SK-N-SH (cell line): Measurements from ENCODE around the gene SUCNR1. TPM values are rescaled to one million over a fixed set of nuclear protein-coding genes. Genes with fewer than 3 reads are reported as not detected.

Experiments
- CTCF ChIA-PET: fragments of 300-600, 350-600 bp; formaldehyde crosslinking; extraction: SDS; loops from one replicate; lab custom pipeline; 2021; lab: Yijun Ruan, JAX
- POLR2A ChIA-PET: fragments of 350-600 bp; sonication (Branson Sonifier 250); formaldehyde crosslinking; extraction: SDS; loops from one replicate; lab custom pipeline; 2020; ENCODE audit warnings: antibody characterized with exemption, inconsistent platforms; lab: Yijun Ruan, JAX
- DNase-seq: peaks from one replicate; pipeline ENCODE4 v3.0.0; 2012
- H2AFZ ChIP-seq: fragments of 200-600 bp; sonication (generic); 2 replicates; pipeline ENCODE4 v1.8.1; 2016; ENCODE audit warnings: antibody characterized with exemption, mild to moderate bottlenecking, low read depth
- H3F3A ChIP-seq: fragments of 200-600 bp; sonication (generic); replicated peaks from 2 replicates; pipeline ENCODE3; 2016; ENCODE audit warnings: antibody characterized with exemption, mild to moderate bottlenecking; ENCODE audit not compliant: insufficient read depth
- H3K27ac ChIP-seq, 2 experiments: fragments of 200-500 bp in 1 of 2; fragments of 200-600 bp in 1 of 2; sonication (Bioruptor generic) in 1 of 2; sonication (generic), shearing (Covaris generic) in 1 of 2; 2 replicates each; pipeline versions ENCODE4 v1.5.1 to v1.6.1; 2014 to 2016; ENCODE audit warnings: low read depth in 2 of 2, inconsistent platforms in 1 of 2, low read length in 1 of 2, mild to moderate bottlenecking in 1 of 2, mixed read lengths in 1 of 2
- H3K27me3 ChIP-seq: fragments of 200-600 bp; sonication (generic), shearing (Covaris generic); 2 replicates; pipeline ENCODE4 v1.6.1; 2016; ENCODE audit warnings: mixed run types; ENCODE audit not compliant: insufficient read depth
- H3K36me3 ChIP-seq, 2 experiments: fragments of 200-500 bp in 1 of 2; fragments of 200-600 bp in 1 of 2; sonication (Bioruptor generic) in 1 of 2; sonication (generic) in 1 of 2; replicated peaks in 1 of 2; 2 replicates each; pipeline versions ENCODE3 to v1.5.1; 2014 to 2016; ENCODE audit warnings: low read length in 1 of 2, mild to moderate bottlenecking in 1 of 2; ENCODE audit not compliant: insufficient read depth in 2 of 2, control insufficient read depth in 1 of 2
- H3K4me1 ChIP-seq, 2 experiments: fragments of 200-500 bp in 1 of 2; fragments of 200-600 bp in 1 of 2; sonication (Bioruptor generic) in 1 of 2; sonication (generic), shearing (Covaris generic) in 1 of 2; 2 replicates each; pipeline versions ENCODE4 v1.5.1 to v1.6.1; 2014 to 2016; ENCODE audit warnings: low read depth in 1 of 2, low read length in 1 of 2, mixed run types in 1 of 2; ENCODE audit not compliant: insufficient read depth in 2 of 2, control insufficient read depth in 1 of 2
- H3K4me2 ChIP-seq: fragments of 200-600 bp; sonication (generic), shearing (Covaris generic); 2 replicates; pipeline ENCODE4 v1.6.1; 2017; ENCODE audit warnings: mixed run types
- H3K4me3 ChIP-seq, 2 experiments: fragments of 200-500 bp in 1 of 2; fragments of 200-600 bp in 1 of 2; sonication (Bioruptor generic) in 1 of 2; sonication (generic), shearing (Covaris generic) in 1 of 2; 2 replicates each; pipeline versions ENCODE4 v1.5.1 to v1.8.1; 2014 to 2016; ENCODE audit warnings: low read depth in 2 of 2, inconsistent platforms in 1 of 2, low read length in 1 of 2, mild to moderate bottlenecking in 1 of 2, mixed read lengths in 1 of 2, moderate library complexity in 1 of 2
- H3K79me2 ChIP-seq: fragments of 200-600 bp; sonication (generic); 2 replicates; pipeline ENCODE4 v1.8.1; 2017; ENCODE audit warnings: mild to moderate bottlenecking; ENCODE audit not compliant: insufficient read depth
- H3K9ac ChIP-seq: fragments of 200-600 bp; sonication (generic); 2 replicates; pipeline ENCODE4 v1.6.1; 2017; ENCODE audit warnings: mixed run types
- H3K9me2 ChIP-seq: fragments of 200-600 bp; sonication (generic); 2 replicates; pipeline ENCODE4 v1.6.1; 2017; ENCODE audit warnings: mixed run types
- H3K9me3 ChIP-seq: fragments of 200-600 bp; sonication (generic); 2 replicates; pipeline ENCODE4 v1.6.1; 2017; ENCODE audit warnings: mixed run types, mild to moderate bottlenecking, moderate library complexity
- H4K20me1 ChIP-seq: fragments of 200-600 bp; sonication (generic); 2 replicates; pipeline ENCODE4 v1.6.1; 2017; ENCODE audit warnings: mild to moderate bottlenecking, mixed run types; ENCODE audit not compliant: insufficient read depth
- FOXJ3 ChIP-seq: sonication (generic); formaldehyde crosslinking; IDR thresholded peaks from 2 replicates; pipeline ENCODE4 v1.5.1; 2020; ENCODE audit warnings: mild to moderate bottlenecking, missing genetic modification reagents
- GABPA ChIP-seq: IDR thresholded peaks from 2 replicates; pipeline ENCODE4 v1.4.0; 2012; ENCODE audit warnings: low read depth, mild to moderate bottlenecking
- JUND ChIP-seq: IDR thresholded peaks from 2 replicates; pipeline ENCODE4 v1.4.0; 2012
- NRF1 ChIP-seq: IDR thresholded peaks from 2 replicates; pipeline ENCODE4 v1.6.1; 2012; ENCODE audit warnings: low read depth, mild to moderate bottlenecking, low read length
- TEAD4 ChIP-seq: IDR thresholded peaks from 2 replicates; pipeline ENCODE4 v1.4.0; 2012; ENCODE audit warnings: mild to moderate bottlenecking, borderline replicate concordance; ENCODE audit not compliant: insufficient read depth
- USF1 ChIP-seq: IDR thresholded peaks from 2 replicates; pipeline ENCODE4 v1.4.0; 2012; ENCODE audit warnings: low read depth, borderline replicate concordance
- YY1 ChIP-seq: IDR thresholded peaks from 2 replicates; pipeline ENCODE4 v1.4.0; 2012; ENCODE audit warnings: low read depth, mild to moderate bottlenecking
- WGBS: methylation state at CpG from one replicate; pipeline ENCODE4 v1.1.6; 2017; ENCODE audit warnings: low lambda C conversion rate; 5-methylcytosine and 5-hydroxymethylcytosine counted together
- polyA plus RNA-seq, 3 experiments: library from polyadenylated mRNA; depleted of rRNA; stranded (reverse); fragments of >200 nt; gene quantifications; 2 replicates each; pipeline ENCODE4 v1.2.3, GENCODE V29; 2012
- TF ChIP-seq, protein P1 (sequence below): IDR thresholded peaks from 2 replicates; pipeline ENCODE4 v1.6.1; 2012; ENCODE audit warnings: mild to moderate bottlenecking, low read depth, low read length, moderate library complexity
- TF ChIP-seq, protein P2 (sequence below): IDR thresholded peaks from 2 replicates; pipeline ENCODE4 v1.4.0; 2012; ENCODE audit warnings: low read depth
- TF ChIP-seq, protein P3 (sequence below): fragments of 150-350 bp; IDR thresholded peaks from 2 replicates; pipeline ENCODE4 v1.6.1; 2016; ENCODE audit warnings: mild to moderate bottlenecking, low read depth, low read length
- TF ChIP-seq, protein P4 (sequence below): IDR thresholded peaks from 2 replicates; pipeline ENCODE4; 2012

The SUCNR1 gene
- polyA plus RNA-seq, 1 of the 3 experiments (the other 2 are of a cell fraction), result 1.5 TPM

DNA sequence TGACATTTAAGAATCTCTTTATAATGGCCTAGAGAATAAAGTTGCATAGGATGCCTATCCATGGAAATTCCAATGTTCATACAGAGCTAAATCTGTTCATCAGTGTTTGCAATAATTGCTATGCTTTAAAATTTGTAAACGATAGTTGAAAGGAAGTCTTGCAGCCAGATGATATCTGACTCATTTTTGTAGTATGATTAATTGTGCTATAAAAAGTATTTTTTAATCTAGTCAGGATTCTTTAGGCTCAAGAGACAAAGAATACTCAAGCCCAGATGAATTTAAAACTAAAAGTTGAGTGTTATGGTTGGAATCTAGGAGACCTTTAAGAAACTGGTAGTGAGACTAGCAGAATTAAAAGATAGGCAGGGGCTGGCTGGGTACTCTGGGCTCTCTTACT is 50.5 kb downstream of the SUCNR1 start (continued):
- TF ChIP-seq TEAD4 (peak; percentile 53; the same call in 1 of the 2 replicates), NRF1 (no peak)

- H3K9me3 ChIP-seq, result no peaks in the 10 kb centered on the region
- no peaks in the 10 kb centered on the region for H3K27me3 ChIP-seq
- peak overlapping the region; percentile 74 for H3K4me2 ChIP-seq
- peak overlapping the region; percentile 88 to 96 for H3K27ac ChIP-seq
- no peak for DNase-seq
- peaks cover 72% of the 10 kb centered on the region for H3K79me2 ChIP-seq
- POLR2A ChIA-PET, result no interaction called here
- H3K36me3 ChIP-seq, result peaks cover 0 to 5% of the 10 kb centered on the region in 2 experiments
- H3K9me2 ChIP-seq, result no peaks in the 10 kb centered on the region
- peak overlapping the region; percentile 51 to 57; a peak in 3 of 4 replicates for H3K4me3 ChIP-seq
- TF ChIP-seq, protein P1, sequence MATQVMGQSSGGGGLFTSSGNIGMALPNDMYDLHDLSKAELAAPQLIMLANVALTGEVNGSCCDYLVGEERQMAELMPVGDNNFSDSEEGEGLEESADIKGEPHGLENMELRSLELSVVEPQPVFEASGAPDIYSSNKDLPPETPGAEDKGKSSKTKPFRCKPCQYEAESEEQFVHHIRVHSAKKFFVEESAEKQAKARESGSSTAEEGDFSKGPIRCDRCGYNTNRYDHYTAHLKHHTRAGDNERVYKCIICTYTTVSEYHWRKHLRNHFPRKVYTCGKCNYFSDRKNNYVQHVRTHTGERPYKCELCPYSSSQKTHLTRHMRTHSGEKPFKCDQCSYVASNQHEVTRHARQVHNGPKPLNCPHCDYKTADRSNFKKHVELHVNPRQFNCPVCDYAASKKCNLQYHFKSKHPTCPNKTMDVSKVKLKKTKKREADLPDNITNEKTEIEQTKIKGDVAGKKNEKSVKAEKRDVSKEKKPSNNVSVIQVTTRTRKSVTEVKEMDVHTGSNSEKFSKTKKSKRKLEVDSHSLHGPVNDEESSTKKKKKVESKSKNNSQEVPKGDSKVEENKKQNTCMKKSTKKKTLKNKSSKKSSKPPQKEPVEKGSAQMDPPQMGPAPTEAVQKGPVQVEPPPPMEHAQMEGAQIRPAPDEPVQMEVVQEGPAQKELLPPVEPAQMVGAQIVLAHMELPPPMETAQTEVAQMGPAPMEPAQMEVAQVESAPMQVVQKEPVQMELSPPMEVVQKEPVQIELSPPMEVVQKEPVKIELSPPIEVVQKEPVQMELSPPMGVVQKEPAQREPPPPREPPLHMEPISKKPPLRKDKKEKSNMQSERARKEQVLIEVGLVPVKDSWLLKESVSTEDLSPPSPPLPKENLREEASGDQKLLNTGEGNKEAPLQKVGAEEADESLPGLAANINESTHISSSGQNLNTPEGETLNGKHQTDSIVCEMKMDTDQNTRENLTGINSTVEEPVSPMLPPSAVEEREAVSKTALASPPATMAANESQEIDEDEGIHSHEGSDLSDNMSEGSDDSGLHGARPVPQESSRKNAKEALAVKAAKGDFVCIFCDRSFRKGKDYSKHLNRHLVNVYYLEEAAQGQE, result no peak
- TF ChIP-seq FOXJ3 (no peak), YY1 (no peak), GABPA (no peak)
- 0 out of 2 replicates have a peak overlapping the region, but pooled peaks have one; percentile 5 for H2AFZ ChIP-seq
- 43% methylated on average over 3 of the region's 3 CpGs for WGBS
- H3K9ac ChIP-seq, result peak overlapping the region; percentile 84
- CTCF ChIA-PET, result interaction anchor here (0.6 kb wide), 1 partner anchor 32 kb away, joined by 3 read pairs; no protein-coding TSS in a partner anchor
- H3K4me1 ChIP-seq, result peaks cover 2 to 26% of the 10 kb centered on the region in 2 experiments; a peak in 3 of 4 replicates
- peaks cover 37% of the 10 kb centered on the region for H3F3A ChIP-seq
- H4K20me1 ChIP-seq, result no peaks in the 10 kb centered on the region
Observed at GRCh38 chr3:151924753-151925152, 51.3 kb downstream of the SUCNR1 start.

GRCh38 chr3:151925419-151925818 is 52.0 kb downstream of the SUCNR1 start:
- Histone ChIP-seq H4K20me1 (no peaks in the 10 kb centered on the region), H3K27ac (peak overlapping the region; percentile 88 to 96), H3K36me3 (peaks cover 0 to 5% of the 10 kb centered on the region in 2 experiments), H3K79me2 (peaks cover 65% of the 10 kb centered on the region), H3K9me2 (no peaks in the 10 kb centered on the region), H3K4me3 (peak overlapping the region; percentile 51 to 57; a peak in 3 of 4 replicates), H3F3A (peaks cover 42% of the 10 kb centered on the region), H3K4me2 (peak overlapping the region; percentile 74), H3K27me3 (no peaks in the 10 kb centered on the region), H3K9ac (peak overlapping the region; percentile 84; the same call in 1 of the 2 replicates), H3K4me1 (peaks cover 2 to 26% of the 10 kb centered on the region in 2 experiments; a peak in 3 of 4 replicates), H2AFZ (0 out of 2 replicates have a peak overlapping the region, but pooled peaks have one; percentile 5), H3K9me3 (no peaks in the 10 kb centered on the region)
- TF ChIP-seq, protein P2, sequence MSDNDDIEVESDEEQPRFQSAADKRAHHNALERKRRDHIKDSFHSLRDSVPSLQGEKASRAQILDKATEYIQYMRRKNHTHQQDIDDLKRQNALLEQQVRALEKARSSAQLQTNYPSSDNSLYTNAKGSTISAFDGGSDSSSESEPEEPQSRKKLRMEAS, result no peak
- no peak for TF ChIP-seq FOXJ3
- TF ChIP-seq, protein P3, sequence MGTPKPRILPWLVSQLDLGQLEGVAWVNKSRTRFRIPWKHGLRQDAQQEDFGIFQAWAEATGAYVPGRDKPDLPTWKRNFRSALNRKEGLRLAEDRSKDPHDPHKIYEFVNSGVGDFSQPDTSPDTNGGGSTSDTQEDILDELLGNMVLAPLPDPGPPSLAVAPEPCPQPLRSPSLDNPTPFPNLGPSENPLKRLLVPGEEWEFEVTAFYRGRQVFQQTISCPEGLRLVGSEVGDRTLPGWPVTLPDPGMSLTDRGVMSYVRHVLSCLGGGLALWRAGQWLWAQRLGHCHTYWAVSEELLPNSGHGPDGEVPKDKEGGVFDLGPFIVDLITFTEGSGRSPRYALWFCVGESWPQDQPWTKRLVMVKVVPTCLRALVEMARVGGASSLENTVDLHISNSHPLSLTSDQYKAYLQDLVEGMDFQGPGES, result no peak
- no peak for TF ChIP-seq USF1
- TF ChIP-seq, protein P4, sequence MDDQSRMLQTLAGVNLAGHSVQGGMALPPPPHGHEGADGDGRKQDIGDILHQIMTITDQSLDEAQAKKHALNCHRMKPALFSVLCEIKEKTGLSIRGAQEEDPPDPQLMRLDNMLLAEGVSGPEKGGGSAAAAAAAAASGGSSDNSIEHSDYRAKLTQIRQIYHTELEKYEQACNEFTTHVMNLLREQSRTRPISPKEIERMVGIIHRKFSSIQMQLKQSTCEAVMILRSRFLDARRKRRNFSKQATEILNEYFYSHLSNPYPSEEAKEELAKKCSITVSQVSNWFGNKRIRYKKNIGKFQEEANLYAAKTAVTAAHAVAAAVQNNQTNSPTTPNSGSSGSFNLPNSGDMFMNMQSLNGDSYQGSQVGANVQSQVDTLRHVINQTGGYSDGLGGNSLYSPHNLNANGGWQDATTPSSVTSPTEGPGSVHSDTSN, result no peak
- no peak for TF ChIP-seq JUND
- DNase-seq, result no peak
- CTCF ChIA-PET, result no interaction called here
- WGBS, result 26% methylated on average over 4 of the region's 4 CpGs
- POLR2A ChIA-PET, result no interaction called here
